ENCODE measurements around the gene KDM6B. TPM values are rescaled to one million over a fixed set of nuclear protein-coding genes. Genes with fewer than 3 reads are reported as not detected.
A peak's percentile ranks its signal among the peaks of the same experiment; 100 is the strongest.

The KDM6B gene
- total RNA-seq, 1 donor from 2014 or later: 15.9 TPM

GRCh38 chr17:7820231-7820630 is 13.8 kb upstream of the KDM6B start:
- no peak for DNase-seq (ENCODE audit: low read depth)

- DNase-seq (ENCODE audit: low read depth): no peak
These were observed 11.9 kb upstream of the KDM6B start for GRCh38 chr17:7822126-7822525.

DNA sequence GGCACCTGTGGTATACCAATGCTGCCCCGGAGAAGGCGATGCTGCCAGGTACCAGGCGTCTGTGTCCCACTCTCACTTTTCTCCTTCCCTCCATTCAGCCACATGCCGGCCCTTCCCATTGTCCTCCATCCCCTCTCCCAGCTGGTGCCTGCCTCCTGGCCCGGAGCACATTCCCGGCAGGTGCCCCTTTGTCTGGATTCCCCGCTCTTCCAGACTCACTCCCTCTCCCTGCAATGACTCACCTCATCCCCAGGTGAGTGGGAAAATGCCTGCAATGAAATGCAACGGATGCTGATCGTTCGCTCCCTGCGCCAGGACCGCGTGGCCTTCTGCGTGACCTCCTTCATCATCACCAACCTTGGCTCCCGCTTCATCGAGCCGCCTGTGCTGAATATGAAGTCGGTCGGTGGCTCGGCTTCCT is 10.4 kb upstream of the KDM6B start:
- no peak for DNase-seq (ENCODE audit: low read depth)

GRCh38 chr17:7824021-7824924 is 9.7 kb upstream of the KDM6B start:
- no peak for DNase-seq (ENCODE audit: low read depth)

- no peak for DNase-seq (ENCODE audit: low read depth)
These were observed 8.6 kb upstream of the KDM6B start for GRCh38 chr17:7825206-7825990.

GRCh38 chr17:7830616-7831015 is 3.4 kb upstream of the KDM6B start:
- DNase-seq (ENCODE audit: low read depth): no peak

- DNase-seq (ENCODE audit: low read depth): no peak
These were observed 2.8 kb upstream of the KDM6B start for GRCh38 chr17:7831233-7831632.

- DNase-seq (ENCODE audit: low read depth): no peak
These were observed 1.6 kb upstream of the KDM6B start for GRCh38 chr17:7832431-7832830.

DNA sequence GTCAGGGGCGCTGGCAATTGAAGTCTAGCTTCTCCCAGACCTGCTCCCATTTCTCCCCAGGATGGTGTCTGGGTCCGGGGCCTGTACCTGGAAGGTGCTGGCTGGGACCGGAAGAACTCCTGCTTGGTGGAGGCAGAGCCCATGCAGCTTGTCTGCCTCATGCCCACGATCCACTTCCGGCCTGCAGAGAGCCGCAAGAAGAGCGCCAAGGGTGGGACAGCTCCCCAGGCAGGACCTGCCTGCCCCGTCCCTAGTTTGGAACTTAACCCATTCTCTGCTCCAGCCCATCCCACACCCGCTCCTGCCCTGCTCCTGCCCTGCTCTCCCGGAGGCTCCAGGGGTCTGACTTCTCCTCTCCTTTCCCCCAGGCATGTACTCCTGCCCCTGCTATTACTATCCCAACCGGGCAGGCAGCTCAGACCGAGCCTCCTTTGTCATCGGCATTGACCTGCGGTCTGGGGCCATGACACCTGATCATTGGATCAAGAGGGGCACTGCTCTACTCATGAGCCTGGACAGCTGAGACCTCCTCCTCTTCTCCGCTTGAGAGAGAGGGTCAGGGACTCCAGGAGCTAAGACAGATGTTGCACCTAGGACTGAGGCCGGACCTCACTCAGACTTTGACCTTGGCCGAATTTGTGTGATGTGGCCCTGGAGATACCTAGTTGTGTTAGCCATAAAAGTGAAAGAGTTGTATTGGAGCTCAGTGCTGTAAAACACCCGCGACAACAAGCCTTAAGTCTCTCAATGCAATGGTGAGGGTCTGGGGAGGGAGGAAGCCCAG is 814 bp upstream of the KDM6B start:
- no peak for DNase-seq (ENCODE audit: low read depth)

DNA sequence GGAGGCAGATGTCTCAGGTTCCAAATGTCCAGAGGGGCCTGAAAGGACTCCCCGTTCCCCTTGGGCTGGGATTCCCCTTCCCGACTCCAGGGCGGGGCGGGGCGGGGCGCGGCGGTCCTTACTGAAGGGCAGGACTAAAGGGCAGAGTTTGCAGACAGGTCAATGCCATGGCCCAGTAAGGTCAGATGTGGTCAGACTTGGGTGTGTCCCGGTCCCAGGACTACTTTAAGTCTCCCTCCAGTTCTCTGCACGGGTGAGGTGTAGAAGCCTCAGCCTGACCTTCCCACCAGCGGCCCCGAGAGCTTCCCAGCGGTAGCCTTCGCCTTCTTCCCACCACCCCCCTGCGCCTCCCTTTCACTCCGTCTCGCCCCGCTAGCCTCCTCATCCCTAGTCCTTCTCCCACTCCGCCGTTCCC is 532 bp downstream of the KDM6B start:
- DNase-seq (ENCODE audit: low read depth): peak; percentile 43

- DNase-seq (ENCODE audit: low read depth): peak; percentile 93
These were observed 1.2 kb downstream of the KDM6B start for GRCh38 chr17:7834957-7835813.

DNA sequence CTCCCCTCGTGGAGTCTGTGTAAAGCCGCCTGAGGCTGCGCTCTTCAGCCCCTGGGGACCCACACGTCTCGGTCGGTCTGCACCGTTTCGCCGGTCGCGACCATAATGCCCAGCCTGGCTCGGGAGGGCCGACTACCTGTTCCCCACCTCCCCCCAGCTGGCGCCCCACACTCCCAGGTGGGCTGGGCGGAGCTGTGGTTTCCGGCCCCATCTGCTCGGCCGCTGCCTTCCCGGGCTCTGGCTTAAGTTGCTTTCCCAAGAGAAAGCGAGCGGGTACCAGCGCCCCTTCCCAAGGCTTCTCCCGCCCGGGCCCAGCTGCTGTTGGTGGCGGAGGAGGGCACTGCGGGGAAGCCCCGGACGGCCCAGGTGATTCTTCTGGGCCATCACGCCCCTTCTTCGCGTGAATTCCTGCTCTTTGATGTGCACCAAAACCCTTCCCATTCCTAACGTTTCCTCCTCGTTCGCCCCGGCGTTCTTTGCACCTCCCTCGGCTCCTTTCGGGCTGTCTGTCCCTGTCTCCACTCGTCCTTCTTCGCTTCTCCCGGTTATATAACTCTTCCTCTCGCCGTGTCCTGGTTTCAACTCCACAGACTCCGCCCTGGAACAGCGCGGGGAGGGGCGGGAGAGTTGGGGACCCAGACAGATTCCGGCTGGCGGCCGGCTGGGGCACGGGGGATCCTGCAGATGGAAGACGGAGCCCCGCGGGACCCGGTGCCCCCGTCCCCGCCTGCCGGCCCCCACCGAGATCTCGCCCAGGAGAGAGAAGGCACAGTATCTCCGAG is 2.0 kb downstream of the KDM6B start:
- peak; percentile 40 for DNase-seq (ENCODE audit: low read depth)

DNA sequence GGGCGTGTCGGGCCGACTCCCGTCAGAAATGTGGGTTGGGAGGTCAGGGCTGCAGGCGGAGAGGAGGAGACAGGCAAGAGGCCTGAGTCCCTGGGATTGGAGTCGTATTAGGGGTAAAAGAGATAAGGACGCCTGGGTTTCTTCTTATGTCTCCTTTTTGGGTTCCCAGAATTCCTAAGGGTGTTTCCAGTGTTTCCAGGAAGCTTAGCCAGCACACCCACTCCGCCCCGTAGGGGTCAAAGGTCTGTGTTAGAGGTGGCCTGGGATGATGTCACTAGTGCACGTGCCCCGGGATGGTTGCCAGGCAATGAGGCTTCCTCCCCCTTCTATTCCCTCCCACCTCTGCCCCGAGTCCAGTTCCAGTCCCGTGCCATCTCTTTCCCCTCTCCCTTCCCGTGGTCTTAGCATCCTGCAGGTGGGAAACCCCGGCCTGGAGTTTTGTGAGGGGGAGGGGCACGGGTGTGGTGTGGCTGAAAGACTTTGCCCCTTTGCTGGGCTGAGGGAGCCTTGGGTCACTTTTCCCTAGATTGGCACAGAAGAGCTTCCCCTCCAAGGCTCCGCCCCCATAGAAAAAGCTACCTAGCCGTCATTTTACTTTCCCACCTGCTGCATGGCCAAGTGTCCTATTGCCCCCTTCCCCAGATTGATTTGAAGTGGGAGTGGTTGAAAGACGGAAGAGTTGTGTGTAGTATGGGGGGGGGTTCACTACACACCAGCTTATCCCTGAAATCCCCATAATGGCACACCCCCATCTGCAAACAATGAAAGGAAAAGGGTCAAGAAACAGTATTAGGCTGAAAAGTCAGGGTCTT is 2.8 kb downstream of the KDM6B start:
- DNase-seq (ENCODE audit: low read depth): peak; percentile 89

- peak; percentile 23 for DNase-seq (ENCODE audit: low read depth)
These were observed 3.5 kb downstream of the KDM6B start for GRCh38 chr17:7837408-7838088.

- DNase-seq (ENCODE audit: low read depth): peak; percentile 23
These were observed 4.4 kb downstream of the KDM6B start for GRCh38 chr17:7838090-7839075.

DNA sequence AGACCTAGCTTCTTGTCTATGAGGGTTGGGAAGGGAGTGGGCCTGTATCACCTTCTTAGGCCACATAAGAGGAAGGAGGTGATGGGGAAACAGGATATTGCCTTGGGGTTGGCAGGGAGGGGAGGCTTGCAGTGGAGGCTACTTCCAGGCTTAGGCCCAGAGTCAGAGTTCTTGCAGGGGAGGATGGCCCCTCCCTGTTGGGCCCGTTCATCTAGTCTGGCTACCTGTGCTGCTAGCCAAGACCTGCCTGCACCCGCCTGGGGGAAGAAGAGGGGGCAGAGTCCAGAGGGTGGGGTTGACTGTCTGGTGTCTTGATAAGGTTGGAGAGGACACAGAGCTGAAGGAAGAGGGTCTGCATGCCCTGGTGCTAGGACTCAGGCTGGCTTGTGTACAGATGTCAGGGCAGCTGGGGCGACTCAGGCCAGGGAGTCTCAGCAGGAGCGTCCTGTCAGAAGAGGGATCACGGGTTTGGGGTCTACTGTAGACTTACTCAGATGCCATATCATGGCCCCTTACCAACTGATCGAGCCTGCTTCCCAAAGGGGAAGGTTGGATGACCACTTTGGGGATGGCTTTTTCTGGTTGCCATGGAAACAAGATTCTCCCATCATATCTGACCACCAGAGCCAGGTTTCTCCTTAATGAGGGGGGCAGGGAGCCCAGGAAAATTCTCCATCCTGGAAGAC is 5.3 kb downstream of the KDM6B start:
- no peak for DNase-seq (ENCODE audit: low read depth)

GRCh38 chr17:7839876-7840261 is 5.9 kb downstream of the KDM6B start:
- no peak for DNase-seq (ENCODE audit: low read depth)
